GM12872 (cell line): ENCODE measurements around the gene ADAMTS16.

ENCODE experiments used
- CTCF ChIP-seq: IDR thresholded peaks from 3 replicates; pipeline ENCODE4 v1.5.1; 2011; ENCODE audit warnings: low read depth, mild to moderate bottlenecking, low read length, moderate library complexity; ENCODE audit not compliant: insufficient read depth

ADAMTS16 gene

GRCh38 chr5:5105531-5105930, 34.6 kb upstream of the ADAMTS16 start:
- TF ChIP-seq CTCF: no peak

- TF ChIP-seq CTCF: no peak
These were observed 23.2 kb upstream of the ADAMTS16 start for GRCh38 chr5:5116956-5117355.

GRCh38 chr5:5122776-5123175, 17.4 kb upstream of the ADAMTS16 start:
- TF ChIP-seq CTCF: no peak

- TF ChIP-seq CTCF: no peak
These were observed 15.9 kb upstream of the ADAMTS16 start for GRCh38 chr5:5124231-5124630.

GRCh38 chr5:5126444-5126843, 13.7 kb upstream of the ADAMTS16 start:
- TF ChIP-seq CTCF: no peak

GRCh38 chr5:5128766-5129165, 11.4 kb upstream of the ADAMTS16 start:
- no peak for TF ChIP-seq CTCF

GRCh38 chr5:5132234-5132633, 7.9 kb upstream of the ADAMTS16 start:
- no peak for TF ChIP-seq CTCF
